ENCODE measurements around the gene DIO1.

The DIO1 gene

GRCh38 chr1:53948291-53948690 is 54.3 kb downstream of the DIO1 start:
- no peak for TF ChIP-seq CTCF (IDR thresholded peaks at IDR 0.05; ENCODE audit: control extremely low read depth, extremely low read depth, low read depth, missing control alignments)
- POLR2A ChIA-PET = no interaction called here
- CTCF ChIA-PET = interaction anchor here (0.9 to 6.0 kb wide), 12 partner anchors 8 to 671 kb away, joined by 3 to 85 read pairs (median 4); no protein-coding TSS in a partner anchor
- DNase-seq (ENCODE audit: extremely low spot score) = no peak

GRCh38 chr1:53949023-53949990 is 55.3 kb downstream of the DIO1 start:
- POLR2A ChIA-PET = no interaction called here
- DNase-seq (ENCODE audit: extremely low spot score) = peak; percentile 36

GRCh38 chr1:53951697-53952096 is 57.7 kb downstream of the DIO1 start:
- POLR2A ChIA-PET = no interaction called here
- no peak for DNase-seq (ENCODE audit: extremely low spot score)
- TF ChIP-seq CTCF (IDR thresholded peaks at IDR 0.05; ENCODE audit: control extremely low read depth, extremely low read depth, low read depth, missing control alignments) = no peak
- CTCF ChIA-PET = interaction anchor here (0.8 to 6.0 kb wide), 5 partner anchors 8 to 89 kb away, joined by 3 to 85 read pairs (median 8); no protein-coding TSS in a partner anchor

More at GRCh38 chr1:53949023-53949990, 55.3 kb downstream of the DIO1 start:
- peak; percentile 48 for TF ChIP-seq CTCF (IDR thresholded peaks at IDR 0.05; ENCODE audit: control extremely low read depth, extremely low read depth, low read depth, missing control alignments)
- CTCF ChIA-PET = interaction anchor here (0.6 to 6.0 kb wide), 17 partner anchors 10 to 672 kb away, joined by 3 to 85 read pairs (median 4); no protein-coding TSS in a partner anchor

- DNase-seq (ENCODE audit: extremely low spot score) = no peak
- no peak for TF ChIP-seq CTCF (IDR thresholded peaks at IDR 0.05; ENCODE audit: control extremely low read depth, extremely low read depth, low read depth, missing control alignments)
- ChIA-PET POLR2A (no interaction called here), CTCF (interaction anchor here (1.2 to 3.7 kb wide), 5 partner anchors 12 to 99 kb away, joined by 3 to 16 read pairs (median 4); partner anchors contain the start of genes TCEANC2 and TMEM59)
Observed at GRCh38 chr1:53954128-53954527, 60.1 kb downstream of the DIO1 start.

- no peak for TF ChIP-seq CTCF (IDR thresholded peaks at IDR 0.05; ENCODE audit: control extremely low read depth, extremely low read depth, low read depth, missing control alignments)
- no peak for DNase-seq (ENCODE audit: extremely low spot score)
- ChIA-PET POLR2A (interaction anchor here (1.3 kb wide), 1 partner anchor 11 kb away, joined by 3 read pairs; the partner anchor contains the start of gene IFT25), CTCF (interaction anchor here (0.7 to 1.9 kb wide), 10 partner anchors 8 to 125 kb away, joined by 3 to 16 read pairs (median 4); partner anchors contain the start of genes IFT25 and LRRC42)
Observed at GRCh38 chr1:53956308-53957168, 62.6 kb downstream of the DIO1 start.
